Adipocyte (in vitro differentiated cells): Measurements from ENCODE around the gene LCE2D.

Experiments
- DNase-seq: peaks from one replicate; pipeline ENCODE4 v3.0.0-alpha.2; 2015; ENCODE audit warnings: low read depth
- H3K27me3 ChIP-seq: replicated peaks from 2 replicates; pipeline ENCODE4 v1.7.0; 2013; ENCODE audit warnings: mild to moderate bottlenecking, low read length, moderate library complexity; ENCODE audit not compliant: control insufficient read depth, insufficient read depth
- H3K36me3 ChIP-seq: 2 replicates; pipeline ENCODE4 v1.7.0; 2013; ENCODE audit warnings: low read length, mild to moderate bottlenecking, moderate library complexity; ENCODE audit not compliant: control insufficient read depth, insufficient read depth, severe bottlenecking
- H3K4me1 ChIP-seq: 2 replicates; pipeline ENCODE4 v1.7.0; 2013; ENCODE audit warnings: mild to moderate bottlenecking, low read length, moderate library complexity; ENCODE audit not compliant: control insufficient read depth, insufficient read depth
- H3K4me3 ChIP-seq: 2 replicates; pipeline ENCODE4 v1.7.0; 2013; ENCODE audit warnings: mild to moderate bottlenecking, low read length, moderate library complexity
- H3K9ac ChIP-seq: 2 replicates; pipeline ENCODE4 v1.7.0; 2013; ENCODE audit warnings: mild to moderate bottlenecking, low read length, moderate library complexity
- H3K9me3 ChIP-seq: 2 replicates; pipeline ENCODE4 v1.7.0; 2013; ENCODE audit warnings: mild to moderate bottlenecking, low read length, moderate library complexity; ENCODE audit not compliant: control insufficient read depth

The LCE2D gene

DNA sequence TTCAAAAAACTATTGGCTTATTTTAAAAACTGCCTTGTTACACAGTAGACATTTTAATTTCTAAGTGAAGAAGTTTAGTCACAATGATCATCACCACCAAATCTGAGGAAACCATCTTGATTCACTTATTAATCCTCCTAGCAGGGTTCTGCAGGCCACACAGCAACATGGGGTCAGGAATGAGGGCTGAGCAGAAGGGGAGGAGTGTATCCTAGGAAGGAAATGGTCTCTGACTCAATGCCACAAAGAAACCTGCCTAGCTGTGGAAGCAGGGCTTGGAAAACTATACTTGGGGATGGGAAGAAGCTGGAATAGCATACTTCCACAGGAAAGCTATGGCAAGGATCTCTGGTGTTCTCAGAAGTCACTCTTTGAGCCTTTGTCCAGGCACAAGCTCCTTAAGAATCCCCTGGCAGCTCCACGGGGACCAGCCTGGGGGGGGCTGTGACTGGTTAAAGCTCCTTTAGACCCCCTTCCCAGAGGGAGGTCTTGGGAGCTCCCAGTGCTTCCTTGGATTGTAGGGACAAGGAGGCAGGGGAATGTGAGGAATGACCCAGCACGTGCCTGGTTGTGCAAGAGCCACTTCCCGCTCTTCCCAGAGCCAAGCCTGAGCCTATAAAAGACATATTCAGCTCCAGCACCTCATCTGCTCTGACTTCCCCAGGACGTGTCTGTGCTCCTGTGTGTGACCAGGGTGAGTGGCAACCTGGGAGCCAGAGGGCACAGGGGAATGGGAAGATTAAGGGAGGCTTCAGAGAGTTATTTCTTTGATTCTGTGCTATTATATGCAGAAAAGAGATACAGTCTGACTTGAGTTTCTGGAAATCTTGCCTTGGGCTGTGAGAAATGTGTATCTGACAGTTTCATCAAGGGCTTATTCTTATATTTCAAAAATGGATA lies 34.8 kb downstream of the LCE2D start, which contains the start of gene LCE2A:
Gene LCE2A, plus strand, starts transcription at position 645 of the 900 bp plus-strand sequence. CDS start 557 bp downstream, outside the sequence.
- no peaks in the 10 kb centered on the region for H3K27me3 ChIP-seq
- no peak for DNase-seq
- no peaks in the 10 kb centered on the region for H3K4me1 ChIP-seq
- H3K9me3 ChIP-seq, result no peaks in the 10 kb centered on the region
- H3K4me3 ChIP-seq, result no peak within 1 kb of the TSS
- no peaks in the 10 kb centered on the region for H3K36me3 ChIP-seq
- no peak within 1 kb of the TSS for H3K9ac ChIP-seq

DNA sequence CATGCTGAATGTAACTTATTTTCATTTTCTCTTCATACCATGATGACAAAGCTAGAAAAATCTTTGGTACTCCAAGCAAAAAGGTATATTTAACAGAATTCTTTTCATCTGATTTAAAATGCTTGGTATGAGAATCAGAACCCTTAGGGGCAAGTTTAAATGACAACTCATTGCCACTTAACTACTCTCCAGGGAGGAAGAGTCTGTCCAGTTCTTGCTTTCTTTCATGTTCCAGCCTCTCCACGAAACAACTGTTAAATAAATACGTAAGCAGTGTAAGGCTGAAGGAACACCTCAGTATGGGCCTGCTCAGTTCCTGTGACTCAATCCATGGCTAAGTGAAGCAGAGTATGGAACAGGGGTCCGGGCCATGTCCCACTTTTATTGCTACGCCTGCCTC lies 36.6 kb downstream of the LCE2D start:
- Histone ChIP-seq H3K27me3 (no peaks in the 10 kb centered on the region), H3K4me1 (no peaks in the 10 kb centered on the region), H3K9ac (no peak overlapping the region), H3K36me3 (no peaks in the 10 kb centered on the region), H3K4me3 (no peak overlapping the region), H3K9me3 (peaks cover 3% of the 10 kb centered on the region)
- no peak for DNase-seq

DNA sequence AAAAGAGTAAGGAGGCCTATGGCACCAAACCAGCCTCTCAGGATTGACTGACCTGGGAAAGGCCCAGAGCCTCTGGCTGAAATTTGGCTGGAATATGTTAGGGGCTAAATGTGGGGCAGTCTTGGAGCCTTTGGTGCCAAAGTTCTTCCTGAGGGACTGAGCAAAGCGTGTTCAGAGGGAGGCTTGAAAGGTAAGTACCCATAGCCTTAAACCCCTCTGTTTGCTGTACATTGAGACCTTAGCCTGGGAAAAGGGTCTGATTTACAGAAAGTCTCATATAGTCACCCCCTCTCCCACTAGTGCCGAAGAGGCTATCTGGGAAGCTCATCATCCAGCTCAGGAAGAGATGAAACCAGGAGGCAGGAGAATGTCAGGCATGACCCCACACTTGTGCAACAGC lies 44.7 kb downstream of the LCE2D start, which contains the start of gene LCE4A:
Gene LCE4A, plus strand, starts transcription at position 301 of the 400 bp plus-strand sequence. CDS start 916 bp downstream, outside the sequence.
- no peak for DNase-seq
- Histone ChIP-seq H3K9ac (no peak within 1 kb of the TSS), H3K4me1 (no peaks in the 10 kb centered on the region), H3K4me3 (no peak within 1 kb of the TSS), H3K36me3 (no peaks in the 10 kb centered on the region), H3K9me3 (peaks cover 3% of the 10 kb centered on the region), H3K27me3 (no peaks in the 10 kb centered on the region)
